Breast epithelium (tissue), 4 donors: ENCODE data around the gene PTPN3. TPM values are rescaled to one million over a fixed set of nuclear protein-coding genes. Genes with fewer than 3 reads are reported as not detected.

Source experiments
- DNase-seq, 2 donors: peaks; one replicate each; pipeline ENCODE4 v3.0.0-alpha.2; 2019; ENCODE audit warnings: low spot score in 2 of 2
- H3K27ac ChIP-seq, 2 donors: fragments of 200-600 bp; sonication (generic) in 1 of 2; one replicate each; pipeline ENCODE4 v1.5.1; 2016 to 2019; ENCODE audit warnings: mild to moderate bottlenecking in 1 of 2
- H3K27me3 ChIP-seq, 2 donors: fragments of 200-600 bp; sonication (generic) in 1 of 2; one replicate each; pipeline versions ENCODE4 v1.5.1 to v1.6.0; 2017 to 2019; ENCODE audit warnings: control low read depth in 1 of 2, mild to moderate bottlenecking in 1 of 2
- H3K36me3 ChIP-seq: fragments of 200-600 bp; one replicate; pipeline ENCODE4 v1.5.1; 2019
- H3K4me1 ChIP-seq, 2 donors: fragments of 200-600 bp; sonication (generic); one replicate each; pipeline ENCODE4 v1.5.1; 2016 to 2019; ENCODE audit warnings: control low read depth in 1 of 2
- H3K4me3 ChIP-seq, 3 donors: fragments of 200-600 bp; sonication (generic); 1 replicate in 2 of 3; 2 replicates in 1 of 3; pipeline ENCODE4 v1.5.1; 2016 to 2019; ENCODE audit warnings: mild to moderate bottlenecking in 3 of 3, moderate library complexity in 2 of 3
- H3K9me3 ChIP-seq, 2 donors: fragments of 200-600 bp; sonication (generic) in 1 of 2; one replicate each; pipeline ENCODE4 v1.5.1; 2016 to 2019; ENCODE audit warnings: control low read depth in 1 of 2
- CTCF ChIP-seq, 3 donors: fragments of 450-650 bp; IDR thresholded peaks; one replicate each; pipeline ENCODE4 v1.5.1; 2016 to 2017; ENCODE audit warnings: antibody characterized with exemption in 3 of 3, mild to moderate bottlenecking in 3 of 3, moderate library complexity in 3 of 3
- POLR2A ChIP-seq: fragments of 450-650 bp; IDR thresholded peaks from one replicate; pipeline ENCODE4 v1.6.1; 2016; ENCODE audit warnings: antibody characterized with exemption, mild to moderate bottlenecking, moderate library complexity
- POLR2AphosphoS5 ChIP-seq, 3 donors: sonication (generic); formaldehyde crosslinking; IDR thresholded peaks; one replicate each; pipeline ENCODE4 v1.6.1; 2017; ENCODE audit warnings: antibody characterized with exemption in 3 of 3
- intact Hi-C: fragments of 100-400 bp; cut with DNase I; formaldehyde crosslinking; loops from one replicate; pipeline ENCODE4 v1.15.1; 2023; ENCODE audit warnings: low total_unique reads
- total RNA-seq, 3 donors: library from RNA; depleted of rRNA; stranded (reverse); fragments of >200 nt; gene quantifications; one replicate each; pipeline ENCODE4 v1.1.0, GENCODE V29; 2016

Gene PTPN3
- total RNA-seq, 3 donors from 2014 or later: 4.2 to 21.2 (median 14.4) TPM

GRCh38 chr9:109506097-109506712 is 8.1 kb upstream of the PTPN3 start:
- intact Hi-C loops: no loop called here
- no peak overlapping the region for H3K4me3 ChIP-seq
- no peaks in the 10 kb centered on the region for H3K36me3 ChIP-seq
- DNase-seq: peak in 1 of 2 donors; percentile 6
- no peak for TF ChIP-seq CTCF (IDR thresholded peaks at IDR 0.05)
- peak overlapping the region in 1 of 2 donors; percentile 55 for H3K27ac ChIP-seq
- H3K4me1 ChIP-seq: no peaks in the 10 kb centered on the region
- H3K9me3 ChIP-seq: no peaks in the 10 kb centered on the region
- no peaks in the 10 kb centered on the region for H3K27me3 ChIP-seq

GRCh38 chr9:109504689-109505088 is 6.6 kb upstream of the PTPN3 start:
- Histone ChIP-seq H3K4me1 (no peaks in the 10 kb centered on the region), H3K9me3 (no peaks in the 10 kb centered on the region), H3K4me3 (no peak overlapping the region), H3K27me3 (no peaks in the 10 kb centered on the region), H3K36me3 (no peaks in the 10 kb centered on the region), H3K27ac (no peak overlapping the region)
- TF ChIP-seq POLR2AphosphoS5 (IDR thresholded peaks at IDR 0.05) (no peak), POLR2A (no peak), CTCF (IDR thresholded peaks at IDR 0.05) (no peak)
- intact Hi-C loops: no loop called here
- DNase-seq: no peak

- Histone ChIP-seq H3K4me1 (peaks cover 0 to 4% of the 10 kb centered on the region in 2 donors), H3K4me3 (peak overlapping the region in 1 of 3 donors; percentile 54), H3K9me3 (no peaks in the 10 kb centered on the region), H3K27me3 (no peaks in the 10 kb centered on the region), H3K27ac (peak overlapping the region; percentile 66 to 70), H3K36me3 (no peaks in the 10 kb centered on the region)
- DNase-seq: no peak
- TF ChIP-seq CTCF (IDR thresholded peaks at IDR 0.05): no peak
- TF ChIP-seq POLR2AphosphoS5 (IDR thresholded peaks at IDR 0.05): no peak
- TF ChIP-seq POLR2A: no peak
- intact Hi-C loops: no loop called here
Measured at GRCh38 chr9:109500421-109500974, 2.4 kb upstream of the PTPN3 start.

GRCh38 chr9:109499631-109500410 is 1.7 kb upstream of the PTPN3 start:
- DNase-seq: peak; percentile 55 to 63
- intact Hi-C loops: no loop called here
- H3K9me3 ChIP-seq: no peaks in the 10 kb centered on the region
- peaks cover 0 to 4% of the 10 kb centered on the region in 2 donors for H3K4me1 ChIP-seq
- TF ChIP-seq POLR2A (no peak), CTCF (IDR thresholded peaks at IDR 0.05) (no peak), POLR2AphosphoS5 (IDR thresholded peaks at IDR 0.05) (no peak)
- no peaks in the 10 kb centered on the region for H3K27me3 ChIP-seq
- H3K36me3 ChIP-seq: no peaks in the 10 kb centered on the region
- H3K27ac ChIP-seq: peak overlapping the region; percentile 66 to 70
- peak overlapping the region; percentile 8 to 66 (median 54) for H3K4me3 ChIP-seq

- DNase-seq: no peak
- no peaks in the 10 kb centered on the region for H3K9me3 ChIP-seq
- peaks cover 0 to 4% of the 10 kb centered on the region in 2 donors for H3K4me1 ChIP-seq
- H3K27ac ChIP-seq: peak overlapping the region; percentile 66 to 70
- intact Hi-C loops: no loop called here
- H3K36me3 ChIP-seq: no peaks in the 10 kb centered on the region
- H3K4me3 ChIP-seq: peak overlapping the region; percentile 8 to 66 (median 54)
- no peaks in the 10 kb centered on the region for H3K27me3 ChIP-seq
- TF ChIP-seq POLR2AphosphoS5 (IDR thresholded peaks at IDR 0.05): no peak
- no peak for TF ChIP-seq POLR2A
- no peak for TF ChIP-seq CTCF (IDR thresholded peaks at IDR 0.05)
Measured at GRCh38 chr9:109499093-109499630, 1.1 kb upstream of the PTPN3 start.
